Activated CD4-positive, alpha-beta memory T cell treated with anti-CD3 and anti-CD28 coated beads, Interleukin-2, amount 10 ng/mL, durations not matched to agents 7 days and 5 days (primary cell): ENCODE data around the gene TGFBI. TPM values are rescaled to one million over a fixed set of nuclear protein-coding genes. Genes with fewer than 3 reads are reported as not detected.

ENCODE experiments used
- CTCF ChIA-PET: fragments of 350-600 bp; sonication (Branson Sonifier 250); formaldehyde crosslinking; loops from one replicate; lab custom pipeline; 2021; ENCODE audit warnings: antibody characterized with exemption, inconsistent platforms; lab: Charles Lee
- POLR2A ChIA-PET: fragments of 350-600 bp; sonication (Branson Sonifier 250); formaldehyde crosslinking; loops from one replicate; lab custom pipeline; 2021; ENCODE audit warnings: antibody characterized with exemption; lab: Charles Lee
- DNase-seq: peaks from one replicate; pipeline ENCODE4 v3.0.0-alpha.2; 2020
- H3K27ac Mint-ChIP-seq: one replicate; pipeline ENCODE4 v1.8.0; 2021; ENCODE audit warnings: mild to moderate bottlenecking, mixed read lengths
- H3K27me3 Mint-ChIP-seq: one replicate; pipeline ENCODE4 v1.8.0; 2021; ENCODE audit warnings: mixed read lengths
- H3K36me3 Mint-ChIP-seq: one replicate; pipeline ENCODE4 v1.8.0; 2021; ENCODE audit warnings: low read depth, mixed read lengths
- H3K4me1 Mint-ChIP-seq: one replicate; pipeline ENCODE4 v1.8.0; 2021; ENCODE audit warnings: mixed read lengths
- H3K4me3 Mint-ChIP-seq: one replicate; pipeline ENCODE4 v1.8.0; 2021; ENCODE audit warnings: mild to moderate bottlenecking, mixed read lengths
- H3K9me3 Mint-ChIP-seq: one replicate; pipeline ENCODE4 v1.8.0; 2021; ENCODE audit warnings: mixed read lengths
- total RNA-seq, 2 experiments: library from RNA; stranded (reverse); gene quantifications; one replicate each; pipeline ENCODE4 v1.2.3, GENCODE V29; 2021

Gene TGFBI
- total RNA-seq, 2 experiments from 2014 or later = not detected

DNA sequence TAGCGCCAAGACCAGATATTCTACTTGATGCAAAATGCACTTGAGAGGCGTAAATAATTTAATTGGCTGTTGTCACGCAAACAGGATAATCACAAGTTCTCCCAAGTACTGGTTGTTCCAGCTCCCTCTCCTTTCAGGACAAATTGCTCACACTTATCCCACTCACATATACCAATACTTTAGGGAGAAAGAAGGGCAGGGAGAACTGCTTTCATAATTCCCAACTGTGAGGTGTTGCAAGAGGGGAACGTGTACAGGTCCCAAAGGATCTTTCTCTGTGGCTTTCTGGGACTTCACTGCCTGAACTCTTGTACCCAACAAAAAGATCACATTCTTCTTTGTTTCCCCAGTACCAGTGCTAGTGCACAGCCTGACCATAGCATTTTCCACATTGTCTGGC is 21.5 kb upstream of the TGFBI start:
- Mint-ChIP-seq H3K27me3 (peaks cover 4% of the 10 kb centered on the region), H3K4me1 (no peaks in the 10 kb centered on the region), H3K4me3 (no peak overlapping the region), H3K27ac (no peak overlapping the region), H3K9me3 (no peaks in the 10 kb centered on the region), H3K36me3 (no peaks in the 10 kb centered on the region)
- CTCF ChIA-PET = no interaction called here
- POLR2A ChIA-PET = no interaction called here
- DNase-seq = no peak

DNA sequence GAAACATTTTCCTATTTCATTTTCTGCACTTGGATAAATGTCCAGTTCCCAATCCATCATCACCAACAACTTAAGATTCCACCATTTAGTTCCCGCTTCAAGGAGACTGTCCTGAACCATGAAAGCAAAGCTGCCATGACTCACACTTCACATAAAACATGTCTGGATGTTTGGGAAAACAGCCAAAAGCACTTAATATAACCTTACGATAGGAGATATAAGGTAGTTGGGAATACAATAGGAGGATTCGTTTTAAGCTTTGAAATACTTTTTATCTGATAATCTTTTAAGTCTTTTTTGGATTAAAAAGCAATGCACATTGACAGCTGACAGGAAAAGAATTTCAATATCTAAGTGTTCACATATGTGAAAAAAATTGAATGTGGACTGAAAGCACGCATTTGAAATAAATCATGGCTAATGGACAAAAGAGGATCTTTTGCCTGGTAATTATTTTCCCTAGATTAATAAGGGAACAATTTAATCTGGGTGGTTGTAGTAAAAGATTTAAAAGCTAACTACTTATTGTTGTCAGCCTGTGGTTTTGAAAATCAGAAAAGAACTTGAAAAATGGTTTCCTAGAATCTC is 17.3 kb upstream of the TGFBI start:
- Mint-ChIP-seq H3K27me3 (peaks cover 13% of the 10 kb centered on the region), H3K4me1 (no peaks in the 10 kb centered on the region), H3K27ac (no peak overlapping the region), H3K9me3 (no peaks in the 10 kb centered on the region), H3K4me3 (no peak overlapping the region), H3K36me3 (no peaks in the 10 kb centered on the region)
- DNase-seq = no peak
- CTCF ChIA-PET = no interaction called here
- POLR2A ChIA-PET = no interaction called here

DNA sequence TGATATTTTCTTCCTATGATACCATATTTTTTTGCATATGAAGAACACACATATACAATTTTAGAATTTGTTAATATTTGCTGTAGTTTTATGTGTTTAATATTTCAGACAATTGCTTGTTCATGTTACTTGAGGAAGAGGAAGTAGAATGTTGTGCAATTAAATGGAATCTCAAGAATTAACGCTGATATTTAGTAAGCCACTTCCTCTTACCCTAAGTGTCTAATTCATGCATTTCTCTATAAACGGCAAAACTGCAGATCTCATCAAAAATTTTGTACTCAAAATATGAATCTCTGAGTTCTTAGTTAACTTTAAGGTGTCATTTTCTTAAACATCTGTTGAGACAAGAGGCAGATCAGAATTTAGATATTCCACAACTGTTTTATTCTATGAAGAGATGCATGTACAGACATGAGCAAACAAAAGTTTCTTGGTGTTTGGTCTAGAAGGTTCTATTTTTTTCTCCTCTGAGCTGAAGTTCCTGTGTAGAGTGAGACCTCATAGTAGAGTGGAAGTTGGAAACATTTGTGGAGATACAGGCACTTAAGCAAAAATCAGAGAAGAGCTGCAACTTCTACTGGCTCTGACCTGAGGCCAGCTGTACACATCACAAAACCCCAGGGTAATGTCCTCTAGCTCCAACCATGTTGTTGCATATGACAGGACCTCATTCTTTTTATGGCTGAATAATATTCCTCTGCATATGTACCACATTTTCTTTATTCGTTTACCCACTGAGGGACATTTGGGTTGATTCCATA is 16.6 kb upstream of the TGFBI start:
- H3K4me3 Mint-ChIP-seq = no peak overlapping the region
- H3K4me1 Mint-ChIP-seq = no peaks in the 10 kb centered on the region
- H3K27ac Mint-ChIP-seq = no peak overlapping the region
- H3K36me3 Mint-ChIP-seq = no peaks in the 10 kb centered on the region
- DNase-seq = no peak
- H3K27me3 Mint-ChIP-seq = peaks cover 13% of the 10 kb centered on the region
- CTCF ChIA-PET = no interaction called here
- H3K9me3 Mint-ChIP-seq = no peaks in the 10 kb centered on the region
- POLR2A ChIA-PET = no interaction called here

DNA sequence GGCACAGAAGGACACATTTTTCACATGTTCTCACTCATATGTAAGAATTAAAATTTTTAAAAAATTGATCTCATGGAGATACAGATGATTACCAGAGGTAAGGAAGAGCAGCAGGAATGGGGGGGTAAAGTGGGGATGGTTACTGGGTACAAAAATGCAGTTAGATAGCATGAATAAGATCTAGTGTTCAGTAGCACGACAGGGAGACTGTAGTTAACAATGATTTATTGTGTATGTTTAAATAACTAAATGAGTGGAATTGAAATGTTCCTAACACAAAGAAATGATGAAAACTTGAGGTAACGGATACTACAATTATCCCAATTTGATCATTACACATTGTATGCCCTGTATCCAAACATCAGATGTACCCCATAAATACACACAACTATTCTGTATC is 15.2 kb upstream of the TGFBI start:
- ChIA-PET POLR2A (no interaction called here), CTCF (no interaction called here)
- H3K27ac Mint-ChIP-seq = no peak overlapping the region
- DNase-seq = no peak
- peaks cover 13% of the 10 kb centered on the region for H3K27me3 Mint-ChIP-seq
- no peaks in the 10 kb centered on the region for H3K9me3 Mint-ChIP-seq
- no peak overlapping the region for H3K4me3 Mint-ChIP-seq
- no peaks in the 10 kb centered on the region for H3K4me1 Mint-ChIP-seq
- H3K36me3 Mint-ChIP-seq = no peaks in the 10 kb centered on the region

DNA sequence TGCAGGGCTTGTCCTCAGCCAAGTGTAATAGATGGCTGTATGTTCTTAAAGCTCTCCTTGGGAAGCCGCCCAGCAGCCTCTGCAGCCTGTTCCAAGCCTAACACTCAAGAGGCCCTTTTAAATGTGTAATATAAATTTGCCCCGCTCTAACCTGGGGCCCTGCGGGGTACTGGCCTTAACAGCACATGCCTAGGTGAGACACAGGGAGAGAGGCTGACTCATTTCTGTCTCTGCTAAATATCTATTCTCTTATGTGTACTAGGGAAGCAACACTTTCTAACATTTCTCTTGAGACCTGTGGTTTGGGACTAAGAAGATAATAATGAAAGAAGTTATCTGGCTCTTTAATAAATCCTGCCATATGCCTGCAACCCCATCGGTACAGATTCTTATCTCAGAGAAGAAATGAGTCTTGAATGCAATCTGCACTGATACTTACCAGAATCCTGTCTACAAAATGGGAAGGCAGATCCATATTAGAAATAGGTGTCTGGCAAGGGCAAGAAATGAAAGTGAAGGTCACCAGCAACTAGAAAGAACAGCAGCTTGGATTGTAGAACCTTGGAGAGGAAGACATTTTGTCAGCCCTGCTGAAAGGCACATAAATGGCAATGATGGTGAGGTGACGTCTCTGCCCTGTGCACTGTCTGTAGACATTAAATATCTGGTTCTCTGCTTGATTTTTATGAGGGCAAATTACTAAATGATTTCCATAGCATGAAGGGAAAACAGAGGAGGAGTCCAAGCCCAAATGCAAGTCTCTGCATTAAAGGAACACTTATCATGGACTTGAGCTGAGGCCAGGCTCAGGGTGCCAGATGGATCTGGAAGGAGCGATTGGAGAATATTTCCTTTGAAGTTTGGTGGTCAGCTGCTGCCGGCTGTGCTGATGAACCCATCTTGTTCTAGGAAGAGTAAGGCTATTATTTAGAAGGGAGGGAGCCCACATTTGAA is 14.5 kb upstream of the TGFBI start:
- CTCF ChIA-PET = no interaction called here
- Mint-ChIP-seq H3K27me3 (peaks cover 13% of the 10 kb centered on the region), H3K36me3 (no peaks in the 10 kb centered on the region), H3K4me3 (no peak overlapping the region), H3K4me1 (no peaks in the 10 kb centered on the region), H3K27ac (no peak overlapping the region), H3K9me3 (no peaks in the 10 kb centered on the region)
- POLR2A ChIA-PET = no interaction called here
- DNase-seq = no peak

DNA sequence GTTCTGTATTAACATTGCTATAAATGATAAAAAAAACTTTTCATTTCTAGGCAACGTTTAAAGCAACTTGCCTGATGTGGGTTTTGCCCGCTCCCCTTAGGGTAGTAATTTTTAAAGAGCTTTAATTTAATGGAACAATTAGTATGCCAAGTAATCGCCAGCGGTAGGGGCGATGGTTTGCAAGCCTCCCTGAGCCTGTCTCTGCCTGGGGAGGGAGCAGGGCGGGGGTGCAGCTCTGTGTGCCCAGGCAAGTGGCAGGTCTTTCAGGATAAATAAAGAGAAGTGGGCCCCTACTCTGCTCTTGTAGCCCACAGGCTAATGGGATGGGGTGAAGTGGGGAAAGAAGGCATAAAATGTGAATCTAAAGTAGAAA is 13.8 kb upstream of the TGFBI start:
- Mint-ChIP-seq H3K27me3 (peaks cover 13% of the 10 kb centered on the region), H3K4me3 (no peak overlapping the region), H3K9me3 (no peaks in the 10 kb centered on the region), H3K27ac (no peak overlapping the region), H3K4me1 (peaks cover 2% of the 10 kb centered on the region), H3K36me3 (no peaks in the 10 kb centered on the region)
- DNase-seq = no peak
- CTCF ChIA-PET = no interaction called here
- POLR2A ChIA-PET = no interaction called here

DNA sequence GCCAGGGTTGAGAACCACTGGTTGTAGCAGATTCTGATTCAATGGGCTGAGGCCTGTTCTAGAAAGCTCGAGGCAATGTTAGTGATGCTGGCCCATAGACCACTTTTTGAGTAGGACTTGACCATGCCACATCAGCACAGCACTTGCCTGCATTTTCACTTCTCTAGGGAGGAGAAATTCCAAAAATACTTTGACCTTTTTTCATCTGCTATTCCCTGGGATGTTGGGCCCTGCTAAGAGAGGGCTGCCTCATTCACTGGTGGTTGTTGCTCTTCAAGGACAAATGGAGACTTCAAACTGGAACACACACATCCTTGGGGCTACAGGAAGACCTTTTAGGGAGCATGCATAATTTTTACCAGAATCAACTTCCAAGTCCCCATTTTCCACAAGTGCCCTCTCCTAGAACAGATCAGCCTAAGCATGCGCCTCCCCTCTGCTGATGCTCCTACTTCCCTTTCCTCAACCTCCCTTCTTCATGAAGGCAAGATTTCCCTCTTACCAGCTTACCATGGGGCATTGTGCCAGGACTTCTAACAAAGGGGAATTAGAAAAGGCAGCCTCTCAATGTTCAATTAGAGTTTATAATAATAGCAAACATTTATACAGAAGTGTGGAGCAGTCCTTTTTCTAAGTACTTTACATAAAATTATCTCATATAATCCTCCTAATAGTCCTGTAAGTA is 12.7 kb upstream of the TGFBI start:
- CTCF ChIA-PET = no interaction called here
- H3K4me1 Mint-ChIP-seq = peaks cover 9% of the 10 kb centered on the region
- H3K27ac Mint-ChIP-seq = no peak overlapping the region
- DNase-seq = no peak
- POLR2A ChIA-PET = no interaction called here
- peaks cover 13% of the 10 kb centered on the region for H3K27me3 Mint-ChIP-seq
- no peaks in the 10 kb centered on the region for H3K36me3 Mint-ChIP-seq
- H3K4me3 Mint-ChIP-seq = no peak overlapping the region
- no peaks in the 10 kb centered on the region for H3K9me3 Mint-ChIP-seq

DNA sequence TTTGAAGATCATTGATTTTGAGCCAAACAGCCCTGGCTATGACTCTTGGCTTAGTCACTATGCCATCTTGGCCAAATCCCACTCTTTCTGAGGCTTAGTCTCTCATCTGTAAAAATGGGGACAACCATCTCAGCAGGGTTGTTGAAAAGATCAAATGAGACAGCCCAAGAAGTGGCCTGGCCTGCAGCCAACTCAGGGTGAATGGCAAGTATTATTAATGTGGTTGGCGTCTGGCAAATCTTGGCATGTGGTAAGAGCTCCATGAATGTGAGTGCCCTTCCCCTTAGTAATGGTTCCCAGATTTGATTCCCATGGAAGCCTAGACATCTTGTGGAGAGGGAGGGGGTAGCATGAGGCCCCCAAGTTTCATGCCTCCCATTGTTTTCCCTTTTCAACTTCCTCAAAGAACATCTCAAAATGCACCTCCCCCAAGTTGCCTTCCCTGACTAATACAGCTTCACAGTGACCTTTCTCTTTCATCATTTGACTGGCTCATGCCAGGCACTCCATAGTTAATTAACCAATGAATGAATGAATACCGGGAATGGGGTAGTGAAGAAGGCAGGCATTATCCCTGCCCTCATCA is 11.8 kb upstream of the TGFBI start:
- POLR2A ChIA-PET = no interaction called here
- DNase-seq = no peak
- Mint-ChIP-seq H3K4me3 (no peak overlapping the region), H3K4me1 (peaks cover 9% of the 10 kb centered on the region), H3K9me3 (no peaks in the 10 kb centered on the region), H3K27ac (no peak overlapping the region), H3K36me3 (no peaks in the 10 kb centered on the region), H3K27me3 (peaks cover 13% of the 10 kb centered on the region)
- CTCF ChIA-PET = no interaction called here

DNA sequence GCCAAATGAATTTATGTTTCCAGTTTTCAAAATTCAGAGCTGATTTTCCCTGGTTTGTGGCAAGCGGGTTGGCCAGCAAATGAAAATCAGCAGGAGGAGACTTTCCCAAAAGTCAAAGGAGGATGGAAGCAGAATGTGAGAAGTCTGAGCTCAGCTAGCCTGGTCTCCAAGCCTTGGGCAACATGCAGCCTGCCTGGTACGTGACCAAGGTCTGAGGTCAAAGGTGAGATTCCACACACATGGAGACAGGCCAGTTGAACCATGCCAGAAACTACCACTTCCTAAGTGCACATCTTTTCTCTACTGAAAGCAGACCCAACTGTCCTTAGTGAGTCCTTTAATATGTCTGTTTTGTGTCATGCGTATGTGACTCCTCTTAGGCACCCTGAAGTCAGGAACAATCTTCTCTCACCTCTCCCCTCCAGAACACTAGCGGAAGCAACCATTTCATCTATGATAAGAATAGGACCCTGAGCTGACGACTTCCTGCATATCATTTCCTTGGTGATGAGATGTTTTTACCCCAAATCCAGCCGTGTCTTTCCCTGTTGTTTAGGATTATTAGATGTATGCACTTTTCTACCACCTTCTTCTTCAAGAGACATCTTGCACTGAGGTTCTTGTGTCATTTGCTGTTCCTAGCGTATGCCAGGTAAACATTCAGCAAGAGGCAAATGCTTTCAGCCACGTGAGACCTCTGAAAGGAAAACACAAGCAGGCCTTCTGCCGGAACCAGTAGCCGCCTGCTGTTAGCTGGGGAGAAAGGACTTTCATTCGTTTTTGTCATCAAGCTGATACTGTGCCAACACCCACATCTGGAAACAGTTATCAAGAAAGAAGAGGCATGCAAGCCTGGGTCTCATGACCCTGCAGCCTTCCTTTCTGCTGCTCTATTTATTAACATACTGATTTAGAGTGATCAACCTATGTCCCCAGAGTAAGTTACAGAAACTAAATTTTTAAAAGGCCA is 9.7 kb upstream of the TGFBI start:
- H3K36me3 Mint-ChIP-seq = no peaks in the 10 kb centered on the region
- no peaks in the 10 kb centered on the region for H3K9me3 Mint-ChIP-seq
- H3K27ac Mint-ChIP-seq = no peak overlapping the region
- H3K27me3 Mint-ChIP-seq = peaks cover 7% of the 10 kb centered on the region
- no peak overlapping the region for H3K4me3 Mint-ChIP-seq
- POLR2A ChIA-PET = no interaction called here
- H3K4me1 Mint-ChIP-seq = peaks cover 9% of the 10 kb centered on the region
- CTCF ChIA-PET = interaction anchor here (1.6 kb wide), 1 partner anchor 13 kb away, joined by 3 read pairs; no protein-coding TSS in a partner anchor
- DNase-seq = no peak

DNA sequence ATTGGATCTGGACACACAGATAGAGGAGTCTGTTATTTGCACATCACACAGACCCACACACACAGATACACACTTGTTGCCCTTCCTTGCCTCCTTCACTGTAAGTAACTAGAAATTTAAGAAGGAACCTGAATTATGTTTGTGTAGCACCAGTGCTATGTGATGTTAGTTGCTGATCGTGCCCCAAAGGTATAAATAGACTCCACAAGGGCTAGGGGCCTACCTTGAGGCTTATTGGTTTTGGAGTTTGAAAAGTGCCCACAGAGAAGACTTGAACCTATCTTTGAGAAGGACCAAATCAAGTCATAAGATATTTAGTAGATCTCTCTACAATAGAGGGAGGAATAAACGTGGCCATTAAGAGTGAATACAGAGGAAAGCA is 8.8 kb upstream of the TGFBI start:
- Mint-ChIP-seq H3K27me3 (peaks cover 7% of the 10 kb centered on the region), H3K36me3 (no peaks in the 10 kb centered on the region), H3K4me3 (no peak overlapping the region), H3K27ac (no peak overlapping the region), H3K9me3 (no peaks in the 10 kb centered on the region), H3K4me1 (peaks cover 9% of the 10 kb centered on the region)
- CTCF ChIA-PET = interaction anchor here (1.6 kb wide), 1 partner anchor 12 kb away, joined by 3 read pairs; no protein-coding TSS in a partner anchor
- no peak for DNase-seq
- POLR2A ChIA-PET = no interaction called here

DNA sequence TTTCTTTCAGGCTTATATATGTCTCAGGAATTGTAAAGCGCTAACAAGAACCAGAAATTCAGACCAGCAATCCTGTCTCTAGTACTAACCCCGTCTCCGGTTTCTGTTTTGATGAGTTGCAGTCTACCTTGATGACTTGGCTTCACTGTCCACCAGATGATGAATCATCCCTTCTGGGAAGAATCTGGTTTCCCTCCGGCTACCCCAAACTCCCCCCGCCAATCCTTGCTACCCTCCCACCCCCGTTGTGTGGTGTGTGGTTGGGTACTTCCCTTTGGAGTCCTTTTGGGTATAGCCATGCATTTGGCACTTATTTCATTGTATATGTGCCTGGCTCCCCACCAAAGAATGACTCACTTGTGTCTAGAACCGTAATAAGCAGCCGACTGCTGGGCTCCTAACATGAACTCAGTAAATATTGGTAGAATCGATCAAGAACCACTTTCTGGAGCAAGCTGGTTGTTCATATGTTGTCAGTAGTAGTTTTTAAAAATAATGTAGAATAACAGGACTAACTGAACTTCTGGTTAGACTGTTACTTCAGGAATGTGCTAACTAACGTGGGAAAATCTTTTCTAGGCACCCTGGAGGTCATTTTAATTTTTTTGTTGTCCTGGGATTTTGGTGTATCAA is 8.3 kb upstream of the TGFBI start:
- peak; percentile 31 for DNase-seq
- Mint-ChIP-seq H3K9me3 (no peaks in the 10 kb centered on the region), H3K4me3 (no peak overlapping the region), H3K4me1 (peaks cover 9% of the 10 kb centered on the region), H3K27ac (no peak overlapping the region), H3K36me3 (no peaks in the 10 kb centered on the region), H3K27me3 (peaks cover 4% of the 10 kb centered on the region)
- POLR2A ChIA-PET = no interaction called here
- CTCF ChIA-PET = no interaction called here
